SHP77 treated with DMSO at 0.1 percent for 48 hours (cell line): ENCODE data around the gene TMEM170B.
"Not testable (repeated sequence)": the region's sequence is repeated elsewhere in the genome, so short reads cannot be mapped to it uniquely, and the experiment has no call there.

Experiments used
- DNase-seq: peaks from one replicate; lab custom pipeline; 2025; lab: John Stamatoyannopoulos, UW

Gene TMEM170B

DNA sequence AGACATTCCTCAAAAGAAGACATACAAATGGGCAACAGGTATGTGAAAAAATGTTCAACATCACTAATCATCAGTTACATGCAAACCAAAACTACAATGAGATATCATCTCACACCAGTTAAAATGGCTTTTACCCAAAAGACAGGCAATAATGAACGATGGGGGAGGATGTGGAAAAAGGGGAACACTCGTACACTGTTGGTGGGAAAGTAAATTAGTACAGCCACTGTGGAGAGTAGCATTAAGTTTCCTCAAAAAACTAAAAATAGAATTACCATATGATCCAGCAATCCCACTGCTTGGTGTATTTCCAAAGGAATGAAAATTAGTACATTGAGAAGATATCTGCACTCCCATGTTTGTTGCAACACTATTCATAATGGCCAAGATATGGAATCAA, 8.6 kb upstream of the TMEM170B start:
- no peak for DNase-seq

DNA sequence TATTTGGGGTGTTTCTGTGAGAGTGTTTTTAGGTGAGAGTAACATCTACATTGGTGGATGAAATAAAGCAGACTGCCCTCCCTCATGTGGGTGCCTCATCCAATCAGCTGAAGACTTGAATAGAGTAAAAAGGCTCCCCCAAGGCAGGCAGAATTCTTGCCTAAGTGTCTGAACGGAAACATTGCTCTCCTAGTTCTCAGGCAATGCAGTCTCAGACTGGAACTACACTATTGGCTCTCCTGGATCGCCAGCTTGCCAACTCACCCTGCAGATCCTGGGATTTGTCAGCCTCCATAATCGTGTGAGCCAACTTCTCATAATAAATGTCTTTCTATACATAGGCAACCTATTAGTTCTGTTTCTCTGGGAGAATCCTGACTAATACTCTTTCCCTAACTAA, 5.5 kb upstream of the TMEM170B start:
- no peak for DNase-seq

DNA sequence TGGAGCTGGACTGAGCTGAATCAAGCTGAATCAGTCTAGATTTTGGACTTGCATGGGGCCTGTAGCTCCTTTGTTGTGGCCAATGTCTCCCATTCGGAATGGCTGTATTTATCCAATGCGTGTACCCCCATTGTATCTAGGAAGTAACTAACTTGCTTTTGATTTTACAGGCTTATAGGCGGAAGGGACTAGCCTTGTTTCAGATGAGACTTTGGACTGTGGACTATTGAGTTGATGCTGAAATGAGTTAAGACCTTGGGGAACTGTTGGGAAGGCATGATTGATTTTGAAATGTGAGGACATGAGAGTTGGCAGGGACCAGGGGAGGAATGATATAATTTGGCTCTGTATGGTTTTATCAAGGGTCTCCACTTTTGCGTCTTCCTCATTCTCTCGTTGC, 3.0 kb upstream of the TMEM170B start:
- no peak for DNase-seq

DNA sequence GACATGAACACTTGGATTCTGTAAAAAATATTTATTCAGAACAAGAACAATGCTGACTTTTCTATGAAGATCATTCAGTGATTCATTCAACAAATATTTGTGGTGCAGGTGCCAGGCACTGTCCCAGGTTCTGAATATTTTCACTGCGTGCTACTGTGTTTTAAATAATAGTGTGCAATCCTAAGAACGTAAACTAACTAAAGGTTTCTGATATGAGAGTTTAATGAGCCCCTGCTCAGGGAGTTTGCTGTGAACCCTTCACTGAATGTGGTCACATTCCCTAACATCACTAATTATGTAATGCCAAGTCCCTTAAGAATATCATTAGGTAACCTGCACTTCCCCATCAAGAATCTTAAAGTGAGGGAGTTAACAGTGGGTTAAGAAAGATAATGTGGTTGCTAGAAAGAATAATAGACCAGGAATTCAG, 1.7 kb upstream of the TMEM170B start:
- DNase-seq: no peak

DNA sequence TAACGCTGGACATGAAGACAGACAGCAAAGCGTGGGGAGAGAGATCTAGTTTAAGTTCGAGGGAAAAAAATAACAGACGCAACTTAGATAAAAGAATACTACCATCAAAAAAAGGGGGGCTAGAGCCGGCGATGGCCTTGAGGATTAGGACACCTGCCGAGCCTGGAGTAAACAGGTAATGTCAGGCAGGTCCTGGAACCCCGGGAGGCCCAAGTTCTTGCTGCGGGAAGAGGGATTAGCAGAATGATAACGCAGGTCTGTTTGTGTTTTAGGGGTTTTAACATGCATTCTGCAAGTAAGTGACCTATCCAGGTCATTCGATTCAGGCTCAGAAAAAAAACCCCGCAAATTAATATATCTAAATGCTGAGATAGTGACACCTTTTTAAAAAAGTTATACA, 754 bp upstream of the TMEM170B start:
- no peak for DNase-seq

DNA sequence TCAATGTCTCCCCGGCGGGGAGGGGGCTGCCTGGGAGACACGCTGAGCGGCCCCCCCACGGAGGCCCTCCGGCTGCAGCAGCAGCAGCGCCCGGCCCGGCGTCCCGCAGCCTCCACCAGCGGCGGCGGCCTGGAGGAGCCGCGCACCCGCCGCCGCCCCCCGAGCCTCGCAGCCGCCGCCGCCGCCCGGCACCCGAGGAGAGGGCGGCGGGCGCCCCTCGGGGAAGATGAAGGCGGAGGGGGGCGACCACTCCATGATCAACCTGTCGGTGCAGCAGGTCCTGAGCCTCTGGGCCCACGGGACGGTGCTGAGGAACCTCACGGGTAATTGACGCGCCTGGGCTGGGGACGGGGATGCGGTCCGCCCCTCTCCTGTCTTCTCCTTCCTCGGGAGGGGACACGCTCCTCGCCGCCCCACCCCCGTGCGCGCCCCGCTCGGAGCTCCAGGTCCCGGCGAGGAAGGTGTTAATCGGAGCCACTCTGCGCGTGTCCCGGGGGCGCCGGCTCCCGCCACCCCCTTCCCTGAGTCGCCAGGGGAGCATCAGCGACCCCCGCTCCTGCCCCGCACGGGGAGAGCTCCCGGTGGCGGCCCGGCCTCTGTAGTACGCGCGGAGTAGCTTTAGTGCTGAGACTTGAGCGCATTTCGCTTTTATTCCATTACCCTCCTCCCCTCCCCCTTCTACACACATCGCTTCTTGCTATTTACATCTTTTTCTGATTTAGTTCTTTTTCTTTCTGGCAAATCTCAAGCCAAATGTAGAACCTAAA, 686 bp downstream of the TMEM170B start:
- no peak for DNase-seq

DNA sequence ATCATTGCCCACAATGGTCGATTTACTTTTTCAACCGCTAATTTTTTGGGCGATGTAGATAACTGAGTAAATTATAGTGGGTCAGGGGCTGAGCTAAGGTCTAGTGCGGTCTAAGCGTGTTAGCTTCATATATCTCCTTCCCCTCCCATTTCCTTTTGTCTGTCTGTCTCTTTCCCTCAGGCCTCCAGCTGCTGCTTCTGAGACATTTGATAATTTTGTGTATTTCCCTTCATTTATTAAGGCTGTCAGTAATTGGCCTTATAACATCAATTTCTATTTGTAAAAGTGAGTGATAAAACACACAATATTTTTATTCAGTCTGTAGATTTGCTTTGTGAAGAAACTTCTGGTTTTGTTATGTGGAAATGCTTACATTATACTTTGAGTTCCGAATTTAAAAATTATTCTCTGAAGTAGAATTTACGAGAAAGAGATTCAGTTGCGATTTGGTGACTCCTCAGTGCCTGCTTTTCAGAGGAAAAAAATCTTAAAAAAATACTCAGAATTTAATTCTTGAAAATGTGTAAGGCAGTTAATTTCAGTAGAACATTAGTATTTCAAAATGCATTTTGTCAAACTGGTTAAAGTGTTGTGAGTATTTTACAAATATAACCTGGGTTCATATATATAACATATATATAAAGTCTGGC, 1.4 kb downstream of the TMEM170B start:
- no peak for DNase-seq

DNA sequence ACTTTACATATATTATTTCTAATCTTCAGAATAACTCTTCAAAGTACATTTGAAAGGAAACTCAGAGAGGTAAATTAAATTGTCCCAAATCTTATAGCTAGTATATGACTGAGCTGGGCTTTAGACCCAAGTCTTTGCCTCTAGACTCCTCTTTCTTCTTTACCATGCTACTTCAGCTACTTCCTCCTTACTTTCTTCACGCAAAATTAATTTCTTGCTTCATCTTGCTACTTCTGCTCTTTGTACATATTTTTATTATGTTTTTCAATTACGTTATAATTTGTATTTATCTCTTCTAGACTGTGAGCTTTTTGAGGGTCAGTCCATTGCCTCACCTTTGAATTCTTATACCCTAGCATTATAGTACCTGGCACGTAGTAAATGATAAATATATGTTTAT, 5.3 kb downstream of the TMEM170B start:
- DNase-seq: no peak

DNA sequence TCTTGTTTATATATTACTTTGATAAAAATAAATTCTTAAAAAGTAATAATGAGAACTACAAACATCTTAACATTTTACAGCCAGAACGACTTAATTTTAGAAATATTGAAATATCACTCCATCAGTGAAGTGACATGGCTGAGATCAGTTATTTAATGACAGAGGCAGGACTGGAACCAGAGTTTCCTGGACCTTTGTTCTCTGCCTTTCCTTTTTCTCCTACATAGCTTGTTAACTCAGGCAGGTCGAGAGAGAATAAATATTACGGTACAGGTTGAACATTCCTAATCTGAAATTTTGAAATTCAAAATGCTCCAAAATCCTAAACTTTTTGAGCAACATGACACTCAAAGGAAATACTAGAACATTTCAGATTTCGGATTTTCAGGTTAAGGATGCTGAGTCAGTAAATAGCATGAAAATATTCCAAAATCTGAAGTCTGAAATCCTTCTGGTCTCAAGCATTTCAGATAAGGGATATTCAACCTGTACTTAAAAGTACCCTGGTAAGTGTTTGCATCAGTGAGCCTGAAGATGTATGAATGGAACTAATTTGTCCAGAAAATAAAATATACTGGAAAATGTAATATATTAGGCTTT, 6.5 kb downstream of the TMEM170B start:
- no peak for DNase-seq

DNA sequence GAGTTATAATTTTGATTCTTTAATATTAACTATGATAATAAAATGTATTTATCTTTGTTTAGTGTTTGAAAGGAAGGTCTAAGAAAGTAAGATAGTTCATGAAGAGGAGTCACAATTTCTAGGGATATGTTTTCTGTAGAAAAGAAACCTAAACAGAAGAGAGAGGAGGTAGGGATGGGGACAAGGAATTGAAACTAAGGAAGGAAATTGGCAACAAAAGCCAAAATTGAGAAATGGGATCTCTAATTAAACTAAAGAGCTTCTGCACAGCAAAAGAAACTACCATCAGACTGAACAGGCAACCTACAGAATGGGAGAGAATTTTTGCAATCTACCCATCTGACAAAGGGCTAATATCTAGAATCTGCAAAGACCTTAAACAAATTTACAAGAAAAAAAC, 10.3 kb downstream of the TMEM170B start:
- DNase-seq: not testable (repeated sequence)

DNA sequence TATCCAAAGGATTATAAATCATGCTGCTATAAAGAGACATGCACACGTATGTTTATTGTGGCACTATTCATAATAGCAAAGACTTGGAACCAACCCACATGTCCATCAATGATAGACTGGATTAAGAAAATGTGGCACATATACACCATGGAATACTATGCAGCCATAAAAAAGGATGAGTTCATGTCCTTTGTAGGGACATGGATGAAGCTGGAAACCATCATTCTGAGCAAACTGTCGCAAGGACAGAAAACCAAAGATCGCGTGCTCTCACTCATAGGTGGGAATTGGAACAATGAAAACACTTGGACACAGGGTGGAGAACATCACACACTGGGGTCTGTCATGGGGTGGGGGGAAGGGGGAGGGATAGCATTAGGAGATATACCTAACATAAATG, 11.0 kb downstream of the TMEM170B start:
- DNase-seq: not testable (repeated sequence)

DNA sequence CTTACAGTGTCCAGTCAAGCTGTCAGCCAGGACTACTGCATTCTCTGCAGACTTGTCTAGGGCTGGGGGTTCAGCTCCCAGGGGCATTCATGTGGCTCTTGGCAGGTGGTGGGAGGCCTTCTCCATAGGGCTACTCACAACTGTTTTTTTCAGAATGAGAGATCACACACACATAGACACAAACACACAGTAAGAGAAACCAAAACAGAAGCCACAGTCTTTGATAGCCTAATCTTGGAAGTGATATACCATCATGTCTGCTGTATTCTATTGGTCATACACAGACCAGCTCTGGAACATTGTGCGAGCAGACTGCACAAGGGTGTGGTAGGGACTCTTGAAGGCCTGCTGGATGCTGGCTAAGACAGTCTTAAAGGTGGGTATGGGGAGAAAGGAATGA, 13.5 kb downstream of the TMEM170B start:
- no peak for DNase-seq

DNA sequence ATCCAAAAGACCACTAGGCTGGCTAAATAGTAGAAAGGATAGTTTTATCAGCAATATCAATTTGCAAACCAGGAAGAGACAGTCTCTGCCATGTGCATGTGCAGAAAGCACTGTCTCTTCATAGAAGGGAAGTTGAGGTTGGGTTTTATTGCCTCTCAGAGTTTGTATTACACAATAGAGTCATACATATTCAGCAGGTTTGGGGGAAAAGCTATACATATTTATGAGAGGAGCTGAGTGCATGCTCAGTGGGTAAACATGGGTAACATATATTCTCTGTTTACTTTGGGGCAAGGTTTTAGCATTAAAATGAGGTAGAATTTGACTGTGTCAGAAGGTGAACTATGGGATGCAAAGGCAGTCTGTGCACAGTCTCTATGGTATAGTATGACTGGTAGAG, 14.9 kb downstream of the TMEM170B start:
- DNase-seq: no peak

DNA sequence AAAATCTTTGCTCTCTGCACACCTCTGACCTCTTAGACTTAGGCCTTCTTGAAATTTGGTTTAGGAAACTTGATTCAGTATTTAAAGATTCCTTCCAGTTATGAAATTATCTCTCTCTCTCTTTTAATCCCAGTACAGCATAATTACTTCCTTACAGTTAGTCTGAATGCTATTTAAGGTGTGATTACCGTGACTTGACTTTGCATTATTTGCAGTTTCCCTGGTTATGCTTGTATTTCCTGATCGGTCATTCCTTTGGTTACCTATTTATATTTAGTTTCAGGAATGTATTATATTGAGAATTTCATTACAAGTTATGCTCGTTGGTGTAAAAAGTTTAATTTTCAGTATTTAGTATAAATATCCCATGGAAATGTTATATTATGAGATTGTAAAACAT, 16.3 kb downstream of the TMEM170B start:
- DNase-seq: no peak

DNA sequence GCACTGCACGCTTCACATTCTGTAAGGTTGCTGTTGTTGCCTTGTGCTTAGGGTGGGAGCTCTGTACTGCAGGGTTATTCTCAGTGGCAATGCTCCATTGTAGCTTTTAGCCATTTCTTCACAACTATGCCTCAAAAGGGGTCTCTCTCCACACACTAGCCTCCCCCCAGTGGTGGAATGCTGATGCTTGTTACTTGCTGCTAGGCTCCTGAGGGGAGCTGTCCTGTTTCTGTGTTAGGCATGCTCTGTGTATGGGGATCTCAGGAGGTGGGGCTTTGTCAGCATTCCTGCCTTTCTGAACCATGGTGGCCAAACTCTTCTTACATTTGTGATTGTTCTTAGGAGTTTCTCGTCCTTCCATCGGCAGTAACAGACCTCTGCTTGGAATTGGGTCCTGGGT, 18.8 kb downstream of the TMEM170B start:
- no peak for DNase-seq

DNA sequence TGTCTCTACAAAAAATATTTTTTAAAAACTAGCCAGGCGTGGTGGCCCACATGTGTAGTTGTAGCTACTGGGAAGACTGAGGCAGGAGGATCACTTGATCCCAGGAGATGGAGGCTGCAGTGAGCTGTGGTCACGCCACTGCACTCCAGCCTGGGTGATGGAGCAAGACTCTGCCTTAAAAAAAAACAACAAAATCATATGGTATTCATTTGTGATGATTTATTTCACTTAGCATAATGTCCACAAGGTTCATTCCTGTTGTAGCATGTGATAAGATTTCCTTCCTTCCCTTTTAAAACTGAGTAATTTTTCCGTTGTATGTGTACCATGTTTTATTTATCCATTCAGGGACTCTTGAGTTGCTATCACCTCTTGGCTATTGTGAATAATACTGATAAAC, 26.2 kb downstream of the TMEM170B start:
- no peak for DNase-seq

DNA sequence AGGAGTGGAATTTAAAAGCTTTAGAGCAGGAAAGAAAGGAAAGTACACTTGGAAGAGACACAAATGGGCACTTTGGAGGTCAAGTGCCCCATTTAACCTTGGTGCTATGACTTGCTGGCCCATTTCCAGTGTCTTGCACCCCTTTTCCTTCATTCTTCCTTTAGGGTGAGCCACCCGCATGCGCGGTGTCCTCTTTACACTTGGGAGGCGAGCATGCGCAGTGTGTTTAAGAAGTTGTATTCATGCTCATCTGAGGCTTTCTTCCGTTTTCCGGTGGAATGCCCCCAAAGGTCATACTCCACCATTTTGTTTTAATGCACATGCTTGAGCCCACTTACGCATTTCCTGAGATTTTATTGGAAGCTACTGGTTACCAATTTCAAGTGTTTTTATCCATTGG, 29.1 kb downstream of the TMEM170B start:
- no peak for DNase-seq

DNA sequence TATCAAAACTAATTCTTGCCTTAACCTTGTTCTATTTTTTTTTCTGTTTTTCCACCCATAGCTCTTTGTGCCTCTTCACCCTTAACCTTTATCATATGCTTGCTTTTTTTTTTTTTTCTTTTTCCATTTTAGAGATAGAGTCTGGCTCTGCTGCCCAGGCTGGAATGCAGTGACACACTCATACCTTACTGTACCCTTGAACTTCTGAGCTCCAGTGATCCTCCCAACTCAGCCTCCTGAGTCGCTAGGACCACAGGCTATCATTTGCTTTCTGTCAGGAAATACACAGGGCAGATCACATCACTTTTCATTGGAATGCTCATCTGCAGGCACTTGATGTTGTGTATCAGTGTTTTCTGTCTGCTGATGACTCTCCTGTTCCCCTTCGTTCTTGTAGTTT, 33.5 kb downstream of the TMEM170B start:
- no peak for DNase-seq

DNA sequence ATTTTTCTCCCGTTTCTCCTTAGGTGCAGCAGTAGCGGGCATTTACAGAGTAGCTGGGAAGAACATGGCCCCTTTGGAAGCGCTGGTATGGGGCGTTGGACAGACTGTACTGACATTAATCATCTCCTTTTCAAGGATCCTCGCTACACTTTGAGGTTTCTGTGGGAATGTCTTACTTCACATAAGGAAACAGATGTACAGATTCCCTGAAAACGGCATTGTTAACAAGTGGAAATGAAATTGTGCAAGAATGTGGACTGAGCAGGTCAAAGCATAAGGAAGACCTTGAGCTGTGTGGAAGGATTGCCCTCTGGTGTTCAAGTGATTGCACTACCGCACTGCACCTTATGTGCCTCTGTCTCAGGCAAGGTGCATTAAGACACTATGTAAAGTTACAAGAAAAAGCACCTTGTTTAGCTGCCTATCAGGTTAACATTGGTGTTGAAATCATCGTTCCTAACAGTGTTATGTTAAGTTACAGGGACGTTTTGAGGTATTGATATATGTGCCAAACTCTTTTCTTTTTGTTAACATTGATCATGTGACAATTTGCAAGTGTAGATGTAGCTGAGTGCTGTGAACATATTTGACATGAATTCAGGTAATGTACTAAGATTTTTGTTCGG, 38.0 kb downstream of the TMEM170B start:
- peak; percentile 39 for DNase-seq

DNA sequence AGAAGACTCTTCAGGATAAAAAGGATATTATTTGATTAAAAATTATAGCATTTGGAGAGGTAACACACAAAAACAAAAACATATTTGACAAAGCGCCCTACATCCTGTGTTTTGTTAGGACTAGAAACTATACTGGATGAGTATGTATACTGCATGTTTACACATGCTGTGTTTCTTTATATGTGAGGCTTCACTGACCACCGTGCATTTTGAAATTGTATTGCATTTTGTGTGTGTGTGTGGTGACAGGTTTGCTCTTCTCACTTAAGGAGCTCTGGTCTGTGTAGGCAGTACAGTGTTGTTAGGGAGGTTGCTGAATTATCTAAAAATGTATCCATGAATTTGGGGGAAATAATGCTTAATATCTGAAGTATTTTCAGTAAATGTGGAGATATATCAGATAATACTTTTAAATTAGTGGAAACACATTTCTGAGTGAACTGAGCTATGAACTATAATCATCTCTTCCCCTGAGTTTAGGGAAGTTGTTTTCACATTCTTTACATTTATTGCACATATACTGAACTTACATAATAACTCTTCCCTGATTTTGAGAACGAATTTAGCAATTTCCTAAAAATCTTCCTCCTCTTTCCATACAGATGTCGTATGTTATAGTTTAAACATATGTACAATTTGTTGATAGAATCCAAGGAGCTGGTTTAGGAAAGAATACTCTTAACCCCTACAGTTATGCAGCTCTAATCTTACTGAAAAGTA, 43.3 kb downstream of the TMEM170B start:
- DNase-seq: no peak

DNA sequence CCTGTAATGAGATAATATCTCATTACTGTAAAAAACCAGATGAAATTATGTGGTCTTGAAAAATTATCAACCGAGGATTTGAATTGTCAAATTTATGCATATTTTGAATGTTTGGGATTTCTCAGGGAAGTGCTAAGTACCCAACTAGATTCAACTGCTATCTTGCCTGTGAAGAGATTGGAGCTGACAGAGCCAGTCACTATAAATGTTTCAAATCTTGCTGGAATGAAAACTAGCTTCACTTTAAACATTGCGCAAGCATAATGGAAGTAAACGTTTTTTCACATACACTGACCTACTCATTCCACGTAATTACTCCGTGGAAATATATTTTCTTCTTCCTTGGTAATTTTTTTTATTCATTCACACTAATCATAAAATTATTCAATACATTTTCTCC, 46.7 kb downstream of the TMEM170B start:
- no peak for DNase-seq

DNA sequence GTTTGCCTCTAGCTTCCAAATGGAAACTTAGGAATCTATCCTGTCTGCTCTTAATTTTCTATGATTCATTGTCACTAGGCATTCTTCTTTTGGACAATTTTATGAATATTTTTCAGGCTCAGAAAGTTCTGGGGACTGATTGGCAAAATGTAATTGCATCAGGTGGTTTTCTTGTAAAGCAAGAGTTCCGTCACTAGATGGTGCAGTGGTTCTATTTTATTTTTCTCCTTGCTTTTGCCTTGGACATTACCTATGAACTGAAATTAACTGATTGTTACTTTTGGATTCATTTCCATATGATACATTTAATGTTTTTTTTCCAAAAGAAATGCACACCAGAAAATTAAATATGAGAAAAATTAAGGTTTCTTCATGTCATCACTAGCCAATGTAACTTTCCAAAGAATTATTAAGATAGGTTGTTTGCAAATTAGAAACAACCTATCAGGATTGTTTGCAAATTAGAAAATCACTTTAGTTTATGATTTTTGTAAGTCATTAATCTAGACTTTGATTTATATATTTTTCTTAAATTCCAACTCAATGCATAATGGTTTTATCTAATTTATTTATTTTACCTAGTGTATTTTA, 48.0 kb downstream of the TMEM170B start:
- peak; percentile 10 for DNase-seq
